Esophagus muscularis mucosa (tissue), 3 donors: ENCODE measurements around the gene NREP.

Experiments
- EP300 ChIP-seq: sonication (generic); formaldehyde crosslinking; IDR thresholded peaks from one replicate; pipeline ENCODE4 v1.6.1; 2017; ENCODE audit warnings: antibody characterized with exemption
- TF ChIP-seq, protein P1 (sequence below), 3 experiments: fragments of 200-600 bp in 2 of 3; fragments of 450-650 bp in 1 of 3; sonication (generic) in 2 of 3; IDR thresholded peaks; one replicate each; pipeline ENCODE4 v1.5.1; 2017 to 2019; ENCODE audit warnings: antibody characterized with exemption in 3 of 3, mild to moderate bottlenecking in 2 of 3, moderate library complexity in 1 of 3

DNA sequence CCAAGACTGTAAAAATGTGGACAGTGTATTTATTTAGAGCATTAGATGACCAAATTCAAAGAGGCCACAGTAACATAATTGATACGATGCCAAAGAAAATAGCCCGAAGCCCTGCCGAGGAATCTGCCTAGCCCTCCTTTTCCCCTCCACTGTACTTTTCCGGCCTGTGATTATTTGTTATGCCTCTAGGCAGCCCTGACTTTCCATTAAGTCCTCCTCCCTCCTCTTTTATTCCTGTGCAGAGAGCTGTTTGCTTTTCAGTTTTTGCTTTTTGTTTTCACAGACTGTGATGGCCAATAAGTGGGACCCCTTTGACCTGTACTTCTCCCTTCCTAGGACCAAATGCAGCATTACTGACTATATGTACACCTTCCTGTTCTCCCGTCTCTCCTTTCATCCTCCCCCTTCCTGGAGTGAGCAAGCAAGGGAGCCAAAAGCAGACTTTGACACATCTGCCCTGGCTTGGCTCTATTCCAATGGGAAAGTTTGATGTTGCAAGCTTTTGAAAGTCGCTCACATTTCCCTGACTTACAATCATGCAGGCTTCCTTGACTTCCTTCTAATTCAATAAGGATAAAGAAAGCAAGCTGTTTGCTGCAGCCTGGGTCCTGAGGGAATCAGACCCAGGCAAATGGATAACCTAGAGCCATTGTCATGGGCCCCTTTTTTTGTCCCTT lies 76.1 kb downstream of the NREP start:
- TF ChIP-seq, protein P1, sequence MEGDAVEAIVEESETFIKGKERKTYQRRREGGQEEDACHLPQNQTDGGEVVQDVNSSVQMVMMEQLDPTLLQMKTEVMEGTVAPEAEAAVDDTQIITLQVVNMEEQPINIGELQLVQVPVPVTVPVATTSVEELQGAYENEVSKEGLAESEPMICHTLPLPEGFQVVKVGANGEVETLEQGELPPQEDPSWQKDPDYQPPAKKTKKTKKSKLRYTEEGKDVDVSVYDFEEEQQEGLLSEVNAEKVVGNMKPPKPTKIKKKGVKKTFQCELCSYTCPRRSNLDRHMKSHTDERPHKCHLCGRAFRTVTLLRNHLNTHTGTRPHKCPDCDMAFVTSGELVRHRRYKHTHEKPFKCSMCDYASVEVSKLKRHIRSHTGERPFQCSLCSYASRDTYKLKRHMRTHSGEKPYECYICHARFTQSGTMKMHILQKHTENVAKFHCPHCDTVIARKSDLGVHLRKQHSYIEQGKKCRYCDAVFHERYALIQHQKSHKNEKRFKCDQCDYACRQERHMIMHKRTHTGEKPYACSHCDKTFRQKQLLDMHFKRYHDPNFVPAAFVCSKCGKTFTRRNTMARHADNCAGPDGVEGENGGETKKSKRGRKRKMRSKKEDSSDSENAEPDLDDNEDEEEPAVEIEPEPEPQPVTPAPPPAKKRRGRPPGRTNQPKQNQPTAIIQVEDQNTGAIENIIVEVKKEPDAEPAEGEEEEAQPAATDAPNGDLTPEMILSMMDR (IDR thresholded peaks at IDR 0.05): no peak
- no peak for TF ChIP-seq EP300
